Endothelial cell (in vitro differentiated cells): ENCODE results near the gene MFAP1. TPM values are rescaled to one million over a fixed set of nuclear protein-coding genes. Genes with fewer than 3 reads are reported as not detected.
"Not testable (repeated sequence)": the region's sequence is repeated elsewhere in the genome, so short reads cannot be mapped to it uniquely, and the experiment has no call there.

Experiments
- DNase-seq: peaks from one replicate; pipeline ENCODE4 v3.0.0; 2021; ENCODE audit warnings: low spot score
- H3K27ac Mint-ChIP-seq: one replicate; pipeline ENCODE4 v1.8.0; 2021; ENCODE audit warnings: mixed read lengths, inconsistent platforms; ENCODE audit not compliant: unreplicated experiment
- H3K27me3 Mint-ChIP-seq: one replicate; pipeline ENCODE4 v1.8.0; 2021; ENCODE audit warnings: mild to moderate bottlenecking, moderate library complexity, mixed read lengths, inconsistent platforms; ENCODE audit not compliant: unreplicated experiment
- H3K36me3 Mint-ChIP-seq: one replicate; pipeline ENCODE4 v1.8.0; 2021; ENCODE audit warnings: mild to moderate bottlenecking, low read depth, mixed read lengths, inconsistent platforms; ENCODE audit not compliant: unreplicated experiment
- H3K4me1 Mint-ChIP-seq: one replicate; pipeline ENCODE4 v1.8.0; 2021; ENCODE audit warnings: mild to moderate bottlenecking, mixed read lengths, inconsistent platforms; ENCODE audit not compliant: unreplicated experiment
- H3K4me3 Mint-ChIP-seq: one replicate; pipeline ENCODE4 v1.8.0; 2021; ENCODE audit warnings: mild to moderate bottlenecking, mixed read lengths, inconsistent platforms; ENCODE audit not compliant: unreplicated experiment
- H3K9me3 Mint-ChIP-seq: one replicate; pipeline ENCODE4 v1.8.0; 2021; ENCODE audit warnings: mixed read lengths, inconsistent platforms; ENCODE audit not compliant: unreplicated experiment
- CTCF ChIP-seq: fragments of 200-600 bp; sonication (generic); IDR thresholded peaks from one replicate; pipeline ENCODE4 v1.5.0; 2021; ENCODE audit warnings: antibody characterized with exemption; ENCODE audit not compliant: unreplicated experiment
- total RNA-seq: library from RNA; stranded (reverse); fragmentation: NEBNext Ultra II Directional; extraction: Animal tissue kit (Norgen Biotek cat#: 25700); gene quantifications from one replicate; pipeline ENCODE4 v1.2.1, GENCODE V29; 2021; ENCODE audit not compliant: unreplicated experiment

Gene MFAP1
- total RNA-seq, 1 donor from 2014 or later = 28.6 TPM

DNA sequence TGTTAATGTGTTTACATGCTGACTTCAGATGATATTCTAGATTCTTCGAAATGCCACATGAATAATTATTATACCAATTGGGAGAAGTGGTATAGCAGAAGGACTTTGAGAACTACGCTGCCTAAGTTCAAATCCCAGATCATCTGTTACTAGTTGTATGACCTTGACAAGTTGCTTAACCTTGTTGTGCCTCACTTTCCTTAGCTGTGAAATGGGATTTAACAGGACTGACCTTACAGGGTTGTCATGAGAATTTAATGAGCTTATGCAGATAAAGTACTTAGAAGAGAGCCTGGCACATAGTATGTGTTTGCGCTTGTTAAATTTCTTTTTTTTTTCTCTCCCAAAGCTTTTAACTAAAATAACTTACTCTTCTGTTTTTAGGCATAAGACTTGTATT, 26.8 kb upstream of the MFAP1 start:
- TF ChIP-seq CTCF = no peak
- H3K27me3 Mint-ChIP-seq = no peaks in the 10 kb centered on the region

DNA sequence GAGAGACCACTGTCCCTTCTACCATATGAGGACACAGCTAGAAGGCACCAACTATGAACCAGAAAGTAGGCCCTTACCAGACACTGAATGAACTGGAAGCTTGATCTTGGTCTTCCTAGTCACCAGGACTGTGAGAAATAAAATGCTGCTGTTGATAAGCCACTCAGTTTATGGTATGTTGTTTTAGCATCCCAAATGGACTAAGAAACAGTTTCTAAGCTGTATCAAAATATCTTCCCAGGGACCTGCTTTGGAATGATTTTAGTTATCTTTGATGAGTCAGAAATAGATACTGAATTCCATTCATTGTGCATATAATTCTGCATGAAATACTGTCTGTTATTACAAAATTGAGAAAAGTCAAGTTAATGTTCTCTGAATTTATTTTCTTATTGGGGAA, 20.9 kb upstream of the MFAP1 start:
- no peak for DNase-seq
- Mint-ChIP-seq H3K36me3 (no peaks in the 10 kb centered on the region), H3K27me3 (no peaks in the 10 kb centered on the region), H3K27ac (no peak overlapping the region), H3K4me3 (no peak overlapping the region), H3K4me1 (no peaks in the 10 kb centered on the region), H3K9me3 (no peaks in the 10 kb centered on the region)
- TF ChIP-seq CTCF = no peak

More for the DNA sequence above, 26.8 kb upstream of the MFAP1 start:
- Mint-ChIP-seq H3K4me3 (no peak overlapping the region), H3K4me1 (no peaks in the 10 kb centered on the region), H3K9me3 (no peaks in the 10 kb centered on the region), H3K27ac (no peak overlapping the region), H3K36me3 (peaks cover 3% of the 10 kb centered on the region)
- DNase-seq = no peak

DNA sequence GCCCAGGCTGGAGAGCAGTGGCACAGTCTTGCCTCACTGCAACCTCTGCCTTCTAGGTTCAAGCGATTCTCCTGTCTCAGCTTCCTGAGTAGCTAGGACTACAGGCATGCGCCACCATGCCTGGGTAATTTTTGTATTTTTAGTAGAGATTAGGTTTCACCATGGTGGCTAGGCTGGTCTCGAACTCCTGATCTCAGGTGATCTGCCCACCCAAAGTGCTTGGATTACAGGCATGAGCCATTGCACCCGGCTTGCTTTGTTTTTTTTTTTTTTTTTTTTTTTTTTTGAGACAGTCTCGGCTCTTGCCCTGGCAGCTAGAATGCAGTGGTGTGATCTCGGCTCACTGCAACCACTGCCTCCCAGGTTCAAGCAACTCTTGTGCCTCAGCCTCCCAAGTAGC, 8.0 kb upstream of the MFAP1 start:
- not testable (repeated sequence) for H3K4me3 Mint-ChIP-seq, H3K27me3 Mint-ChIP-seq, H3K36me3 Mint-ChIP-seq, DNase-seq, H3K9me3 Mint-ChIP-seq, H3K27ac Mint-ChIP-seq, H3K4me1 Mint-ChIP-seq

DNA sequence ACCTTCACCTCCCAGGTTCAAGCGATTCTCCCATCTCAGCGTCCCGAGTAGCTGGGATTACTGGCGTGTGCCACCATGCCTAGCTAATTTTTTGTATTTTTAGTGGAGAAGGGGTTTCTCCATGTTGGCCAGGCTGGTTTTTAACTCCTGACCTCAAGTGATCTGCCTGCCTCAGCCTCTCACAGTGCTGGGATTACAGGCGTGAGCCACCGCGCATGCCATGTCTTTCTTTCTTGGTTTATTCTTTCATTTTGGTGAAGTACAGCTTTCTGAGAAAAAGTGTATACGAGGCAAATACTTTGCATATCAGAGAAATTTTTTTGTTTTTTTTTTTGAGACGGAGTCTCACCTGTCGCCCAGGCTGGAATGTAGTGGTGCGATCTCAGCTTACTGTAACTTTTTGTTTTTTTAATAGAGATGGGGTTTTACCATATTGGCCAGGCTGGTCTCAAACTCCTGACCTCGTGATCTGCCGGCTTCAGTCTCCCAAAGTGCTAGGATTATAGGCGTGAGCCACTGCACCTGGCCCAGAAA, 7.1 kb upstream of the MFAP1 start:
- H3K36me3 Mint-ChIP-seq, H3K27me3 Mint-ChIP-seq, H3K4me1 Mint-ChIP-seq, H3K4me3 Mint-ChIP-seq, H3K9me3 Mint-ChIP-seq, H3K27ac Mint-ChIP-seq, DNase-seq: not testable (repeated sequence)

DNA sequence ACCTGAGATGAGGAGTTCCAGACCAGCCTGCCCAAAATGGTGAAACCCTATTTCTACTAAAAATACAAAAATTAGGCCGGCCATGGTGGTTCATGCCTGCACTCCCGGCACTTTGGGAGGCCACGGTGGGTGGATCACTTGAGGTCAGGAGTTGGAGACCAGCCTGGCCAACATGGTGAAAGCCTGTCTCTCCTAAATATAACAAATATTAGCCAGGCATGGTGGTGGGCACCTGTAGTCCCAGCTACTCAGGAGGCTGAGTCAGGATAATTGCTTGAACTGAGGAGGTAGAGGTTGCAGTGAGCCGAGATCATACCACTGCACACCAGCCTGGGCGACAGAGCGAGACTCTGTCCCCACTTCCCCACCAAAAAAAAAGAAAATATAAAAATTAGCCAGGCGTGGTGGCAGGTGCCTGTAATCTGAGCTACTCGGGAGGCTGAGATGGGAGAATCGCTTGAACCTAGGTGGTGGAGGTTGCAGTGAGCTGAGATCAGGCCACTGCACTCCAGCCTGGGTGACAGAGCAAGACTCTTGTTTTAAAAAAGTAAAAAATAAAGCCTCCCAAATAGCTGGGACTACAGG, 6.3 kb upstream of the MFAP1 start:
- H3K36me3 Mint-ChIP-seq, H3K27ac Mint-ChIP-seq, H3K4me1 Mint-ChIP-seq, H3K9me3 Mint-ChIP-seq, H3K27me3 Mint-ChIP-seq, DNase-seq, H3K4me3 Mint-ChIP-seq: not testable (repeated sequence)

GRCh38 chr15:43829951-43830540, 5.6 kb upstream of the MFAP1 start:
- H3K27ac Mint-ChIP-seq, H3K4me3 Mint-ChIP-seq, DNase-seq, H3K36me3 Mint-ChIP-seq, H3K9me3 Mint-ChIP-seq, H3K4me1 Mint-ChIP-seq, H3K27me3 Mint-ChIP-seq: not testable (repeated sequence)

DNA sequence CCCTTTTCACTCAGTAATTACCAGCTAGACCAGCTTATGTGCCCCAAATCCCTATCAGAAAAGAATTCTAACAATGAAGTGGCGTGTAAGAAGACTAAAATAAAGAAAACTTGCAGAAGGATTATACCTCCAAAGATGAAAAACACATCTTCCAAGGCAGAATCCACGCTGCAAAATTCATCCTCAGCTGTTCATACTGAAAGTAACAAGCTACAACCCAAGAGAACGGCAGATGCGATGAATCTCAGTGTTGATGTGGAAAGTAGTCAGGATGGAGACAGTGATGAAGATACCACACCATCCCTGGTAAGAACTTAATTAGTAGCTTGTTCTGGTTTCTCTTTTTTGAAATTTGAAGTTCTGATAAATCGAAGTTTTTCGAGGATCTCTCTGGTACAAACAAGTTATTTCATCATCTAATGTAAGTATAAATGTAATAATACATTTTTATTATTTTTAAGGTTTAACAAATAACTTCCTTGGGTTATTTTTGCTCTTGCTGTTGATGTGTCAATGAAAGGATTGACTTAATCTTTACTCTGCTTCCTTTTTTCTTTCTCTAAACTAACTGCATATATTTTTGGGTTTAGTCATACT, 3.7 kb upstream of the MFAP1 start:
- Mint-ChIP-seq H3K36me3 (peaks cover 4% of the 10 kb centered on the region), H3K27ac (no peak overlapping the region), H3K4me3 (no peak overlapping the region), H3K27me3 (peaks cover 2% of the 10 kb centered on the region), H3K4me1 (peaks cover 9% of the 10 kb centered on the region), H3K9me3 (no peaks in the 10 kb centered on the region)
- DNase-seq = no peak
- TF ChIP-seq CTCF = no peak
